Measurements from ENCODE around the gene LARGE2. TPM values are rescaled to one million over a fixed set of nuclear protein-coding genes. Genes with fewer than 3 reads are reported as not detected.

LARGE2 gene
- total and polyA plus RNA-seq, 9 of the 15 experiments (the other 6 are each of a cell fraction or from before 2014, with no cell fraction given), result 0.56 to 14.1 (median 6.6) TPM

DNA sequence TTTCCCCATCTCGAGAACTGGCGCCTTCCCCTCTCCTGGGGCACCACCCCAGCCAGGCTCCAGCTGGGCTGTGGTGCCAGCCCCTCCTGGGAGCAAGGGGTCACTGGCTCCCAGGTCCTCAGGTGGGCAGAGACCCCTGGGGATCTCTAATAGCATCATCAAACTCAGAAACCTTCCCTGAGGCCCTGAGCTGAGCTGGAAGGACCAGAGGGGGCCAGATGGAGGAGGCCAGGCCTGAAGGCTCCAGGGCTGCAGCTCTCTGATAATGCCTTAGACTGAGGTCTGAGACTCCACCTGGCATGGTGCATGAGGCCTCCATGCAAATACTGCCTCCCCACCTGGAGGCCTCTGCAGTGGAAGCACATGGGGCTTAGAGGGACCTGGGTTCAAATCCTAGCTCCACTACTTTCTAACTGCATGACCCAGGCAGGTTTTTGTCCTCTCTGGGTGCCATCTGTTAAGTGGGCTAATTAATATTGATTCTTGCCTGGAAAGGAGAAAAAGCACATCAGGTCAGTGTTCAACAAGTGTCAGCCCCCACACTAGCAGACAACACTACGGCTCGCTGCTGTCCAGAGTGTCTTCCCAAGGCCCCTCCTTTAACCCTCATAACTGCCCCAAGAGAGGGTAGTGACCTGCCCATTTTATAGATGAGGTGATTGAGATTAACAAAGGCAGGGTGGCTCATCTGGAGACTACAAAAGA, 35.5 kb upstream of the LARGE2 start:
- no peak for TF ChIP-seq RCOR1 (IDR thresholded peaks at IDR 0.05; ENCODE audit: borderline replicate concordance in 1 of 2, low read depth in 2 of 2, low read length in 2 of 2)
- TF ChIP-seq SIN3B (IDR thresholded peaks at IDR 0.05; ENCODE audit: low read depth), result no peak
- no peak for TF ChIP-seq ZNF3 (CRISPR knock-in tag; IDR thresholded peaks at IDR 0.05)
- TF ChIP-seq KAT2B (IDR thresholded peaks at IDR 0.05; ENCODE audit: low read depth, low read length), result no peak
- TF ChIP-seq MCM7 (IDR thresholded peaks at IDR 0.05), result no peak
- no peak for TF ChIP-seq FOXJ3 (CRISPR knock-in tag; IDR thresholded peaks at IDR 0.05)
- no peak for TF ChIP-seq MCM3 (IDR thresholded peaks at IDR 0.05)
- no peak for TF ChIP-seq ZNF263 (CRISPR knock-in tag; IDR thresholded peaks at IDR 0.05; ENCODE audit: borderline replicate concordance)
- Histone ChIP-seq H3K4me1 (replicated peaks in 1 of 2; ENCODE audit: control insufficient read depth in 2 of 2, insufficient read depth in 2 of 2, low read length in 2 of 2) (peaks cover 0 to 18% of the 10 kb centered on the region in 2 experiments; a peak in 3 of 5 replicates), H3K9me1 (ENCODE audit: control insufficient read depth, insufficient read depth, low read length) (no peaks in the 10 kb centered on the region), H3K4me3 (no peak overlapping the region), H3K9me3 (replicated peaks; ENCODE audit: control insufficient read depth, insufficient read depth, low read depth, low read length) (no peaks in the 10 kb centered on the region), H2AFZ (ENCODE audit: low read depth, low read length) (no peak overlapping the region), H3K79me2 (ENCODE audit: control insufficient read depth, insufficient read depth, low read length) (no peaks in the 10 kb centered on the region), H3K9ac (ENCODE audit: insufficient read depth in 1 of 2, low read depth in 2 of 2, low read length in 2 of 2) (no peak overlapping the region), H3K27me3 (ENCODE audit: control insufficient read depth in 2 of 2, insufficient read depth in 2 of 2, low read length in 2 of 2) (no peaks in the 10 kb centered on the region; a peak in 1 of 5 replicates), H3K36me3 (ENCODE audit: control insufficient read depth, insufficient read depth, low read length) (peaks cover 6% of the 10 kb centered on the region; the same call in 2 of the 3 replicates), H3K4me2 (ENCODE audit: insufficient read depth, low read length) (no peak overlapping the region), H3K27ac (ENCODE audit: extremely low read depth, low read depth, low read length) (no peak overlapping the region), H4K20me1 (replicated peaks; ENCODE audit: control insufficient read depth, insufficient read depth, low read length) (peaks cover 29% of the 10 kb centered on the region)
- BruUV-seq (replicated peaks), result no TSS peak
- no peak for DNase-seq (ENCODE audit: extremely low read depth in 1 of 4, low spot score in 3 of 4)
- in situ Hi-C loops (cut with MboI), result no loop called here
- FAIRE-seq, result no peak
- intact Hi-C loops (cut with micrococcal nuclease), result no loop called here
- WGBS (ENCODE audit: insufficient coverage, low coverage, missing lambda C conversion rate), result 64% methylated on average over 4 of the region's 4 CpGs
- ChIA-PET POLR2A (interaction anchor here (1.0 kb wide), 1 partner anchor 37 kb away, joined by 3 read pairs; no protein-coding TSS in a partner anchor), CTCF (ENCODE audit: low intra/inter-chr PET ratio) (no interaction called here)
- no peak for ATAC-seq

Data from K562 (cell line).